Ecto neural progenitor cell (in vitro differentiated cells): ENCODE data around the gene VARS2.

Source experiments
- DNase-seq: peaks from one replicate; pipeline ENCODE4 v3.0.0-alpha.2; 2018; ENCODE audit warnings: low spot score

VARS2 gene

DNA sequence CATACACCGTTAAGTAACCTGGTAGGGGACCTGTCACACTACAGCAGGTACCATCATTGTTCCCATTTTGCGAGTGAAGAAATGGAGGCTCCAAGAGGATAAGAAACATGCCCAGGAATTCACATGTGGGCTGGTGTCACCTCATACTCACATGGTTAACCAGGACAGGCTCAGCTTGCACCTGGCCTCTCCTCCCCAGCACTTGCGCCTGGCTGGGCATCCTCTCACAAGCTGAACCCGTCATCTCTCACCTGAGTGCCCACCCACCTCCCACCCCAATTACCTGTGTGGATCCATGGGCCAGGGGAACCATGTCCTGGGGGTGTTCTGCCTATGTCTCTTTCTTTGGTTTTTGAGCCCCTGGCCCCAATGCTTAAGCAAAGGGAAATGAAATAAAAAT is 16.5 kb downstream of the VARS2 start:
- DNase-seq: no peak

DNA sequence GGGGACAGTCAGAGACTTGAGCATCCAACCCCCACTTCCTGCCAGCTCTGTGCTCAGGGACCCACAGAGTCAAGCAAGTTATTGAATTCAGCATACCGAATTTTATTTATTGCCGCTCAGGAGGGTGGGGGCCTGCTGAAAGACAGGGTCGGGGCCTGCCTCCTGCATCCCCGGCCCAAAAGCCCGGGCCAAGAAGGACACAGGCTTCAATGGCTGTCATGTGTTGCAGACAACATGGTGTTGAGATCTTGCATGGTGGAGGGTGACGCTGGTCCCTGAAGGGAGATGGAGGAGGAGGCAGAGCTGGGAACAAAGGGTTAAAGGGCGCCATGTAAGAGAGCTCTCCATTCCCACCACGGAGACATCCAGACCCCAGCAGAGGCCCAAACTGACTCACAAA is 17.2 kb downstream of the VARS2 start:
- DNase-seq: no peak

DNA sequence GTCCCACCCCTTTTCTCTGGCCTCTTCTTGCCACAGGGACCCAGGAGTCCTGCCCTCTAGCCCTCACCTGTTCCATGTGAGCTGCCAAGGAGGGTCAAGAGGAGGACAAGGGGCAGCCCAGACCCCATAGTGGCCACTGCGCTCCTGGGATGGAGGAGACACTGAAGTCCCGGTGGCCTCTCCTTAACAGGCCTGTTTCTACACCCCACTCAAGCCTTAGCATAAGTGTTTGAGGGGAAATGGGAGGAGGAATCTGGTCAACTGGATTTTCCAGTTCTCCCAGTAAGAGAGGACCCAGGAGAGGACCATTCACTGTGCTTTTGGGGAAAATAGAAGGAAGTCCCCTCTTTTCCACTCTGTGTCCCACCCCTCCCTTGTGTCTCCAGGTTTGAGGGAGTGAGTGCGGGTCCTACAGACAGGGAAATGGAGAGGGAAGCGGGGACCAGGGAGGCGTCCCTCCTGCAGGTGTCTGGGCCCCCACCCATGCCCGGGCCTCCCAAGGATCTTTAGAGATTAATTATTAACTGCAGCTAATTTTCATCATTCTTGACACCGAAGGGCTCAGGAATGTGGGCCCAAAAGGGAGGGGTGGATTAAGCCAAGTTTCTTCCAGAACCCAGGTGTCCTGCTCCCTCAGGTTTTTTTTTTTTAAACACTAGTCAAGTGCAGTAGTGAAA is 18.1 kb downstream of the VARS2 start, which contains the start of gene SFTA2:
Gene SFTA2, minus strand, starts transcription at position 202 of the 677 bp plus-strand sequence. Its CDS starts 74 bp downstream, at position 128.
- DNase-seq: no peak

DNA sequence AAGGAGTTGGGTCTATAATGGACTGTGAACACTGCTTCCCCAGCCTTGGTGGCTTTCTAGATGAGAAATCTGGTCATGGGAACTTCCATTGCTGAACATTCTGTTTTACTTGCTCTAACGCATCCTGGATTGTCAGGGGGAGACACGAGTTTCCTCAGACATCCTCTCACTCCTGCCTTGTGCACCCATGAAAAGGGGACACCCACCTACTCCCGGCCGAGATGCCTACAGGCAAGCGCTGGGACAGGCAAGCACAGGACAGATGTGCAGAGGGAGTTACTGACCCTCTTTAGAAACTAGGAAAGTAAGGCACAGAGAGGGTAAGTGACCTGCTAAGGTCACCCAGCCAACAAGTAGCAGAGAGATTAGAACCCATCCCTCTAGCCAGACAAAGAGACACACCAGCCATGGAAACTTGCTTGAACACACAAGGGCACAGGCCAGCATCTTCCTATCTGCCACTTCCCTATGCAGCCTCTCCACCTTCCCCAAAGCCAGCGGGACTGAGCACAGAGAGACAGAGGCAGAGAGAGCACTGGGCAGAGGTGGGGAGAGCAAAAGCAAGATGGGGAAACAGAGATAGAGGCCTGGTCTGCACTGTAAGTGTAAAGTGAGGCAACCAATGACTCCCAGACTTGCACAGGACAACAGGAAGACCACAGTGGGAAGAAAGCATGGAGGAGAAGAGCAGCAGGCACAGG is 18.8 kb downstream of the VARS2 start:
- DNase-seq: no peak

DNA sequence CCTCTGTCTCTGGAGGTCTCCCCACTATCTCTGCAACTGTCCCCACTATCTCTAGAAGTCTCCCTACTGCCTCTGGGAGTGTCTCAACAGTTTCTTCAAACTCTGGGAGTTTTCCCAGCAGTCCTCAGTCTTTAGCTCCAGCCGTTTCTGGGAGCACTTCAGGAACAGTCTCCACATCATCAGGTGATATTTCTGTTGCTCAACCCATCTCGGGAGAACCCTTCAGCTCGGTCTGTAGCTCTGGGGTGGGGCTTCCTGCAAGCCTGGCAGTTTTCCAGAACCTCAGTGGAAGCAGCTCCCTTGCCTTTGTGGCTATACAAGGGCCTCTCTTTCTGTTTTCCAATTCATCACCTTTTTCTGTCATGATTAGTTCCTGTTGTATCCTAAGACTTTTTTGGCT is 21.0 kb downstream of the VARS2 start:
- DNase-seq: no peak

DNA sequence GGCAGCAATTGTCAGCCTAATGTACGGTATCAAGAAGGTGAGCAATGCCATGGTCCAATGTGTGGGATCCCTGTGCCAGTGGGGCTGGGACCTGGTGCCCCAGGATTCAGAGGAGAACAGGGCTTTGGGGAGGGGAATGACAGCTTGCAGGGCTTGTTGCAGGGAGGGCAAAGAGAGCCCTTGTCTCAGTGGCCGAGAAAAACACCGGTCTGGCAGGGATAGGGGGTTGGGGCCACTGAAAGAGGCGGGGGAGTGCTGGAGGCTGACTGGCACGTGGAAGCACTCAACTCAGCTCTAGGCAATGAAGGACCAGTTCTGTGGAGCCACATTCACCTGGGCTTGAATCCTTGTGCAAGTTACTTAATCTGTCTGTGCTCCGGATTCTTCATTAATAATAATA is 23.2 kb downstream of the VARS2 start:
- no peak for DNase-seq

DNA sequence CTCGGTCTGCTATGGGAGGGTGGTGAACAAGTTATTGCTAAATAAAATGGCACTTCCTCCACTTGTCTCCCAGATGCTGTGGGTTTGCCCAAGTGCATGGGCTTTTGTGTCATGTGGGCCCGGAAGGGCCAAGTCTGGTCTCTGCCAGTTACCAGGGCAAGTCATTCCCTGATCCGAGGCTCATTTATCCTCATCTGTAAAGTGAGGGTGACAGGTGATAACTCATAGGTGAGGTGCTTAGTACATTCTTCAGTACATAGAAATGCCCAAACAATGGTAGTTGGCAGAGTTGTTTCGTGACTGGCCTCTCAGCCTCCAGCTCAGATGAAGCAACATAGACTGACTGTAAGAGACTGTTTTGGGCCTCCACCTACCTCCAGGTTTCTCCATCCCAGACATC is 24.7 kb downstream of the VARS2 start:
- no peak for DNase-seq

DNA sequence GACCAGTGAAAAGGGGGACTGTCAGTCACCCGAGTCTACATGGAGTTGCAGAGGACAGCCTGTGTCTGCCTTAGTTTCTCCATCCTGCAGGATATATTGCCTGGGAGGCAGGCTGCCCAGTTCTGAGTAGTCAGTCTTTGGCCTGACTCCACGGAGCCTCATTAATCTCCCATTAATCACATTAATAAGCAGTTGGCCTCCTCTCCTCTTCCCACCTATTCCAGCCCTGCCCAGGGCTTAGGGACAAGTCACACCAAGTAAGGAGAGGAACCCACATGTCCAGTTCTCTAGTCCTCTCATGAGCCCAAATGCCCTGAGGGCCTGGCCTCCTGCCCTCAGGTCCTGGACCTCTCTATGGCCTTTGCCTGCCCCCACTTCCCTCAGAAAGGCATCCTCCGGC is 25.4 kb downstream of the VARS2 start:
- DNase-seq: no peak

DNA sequence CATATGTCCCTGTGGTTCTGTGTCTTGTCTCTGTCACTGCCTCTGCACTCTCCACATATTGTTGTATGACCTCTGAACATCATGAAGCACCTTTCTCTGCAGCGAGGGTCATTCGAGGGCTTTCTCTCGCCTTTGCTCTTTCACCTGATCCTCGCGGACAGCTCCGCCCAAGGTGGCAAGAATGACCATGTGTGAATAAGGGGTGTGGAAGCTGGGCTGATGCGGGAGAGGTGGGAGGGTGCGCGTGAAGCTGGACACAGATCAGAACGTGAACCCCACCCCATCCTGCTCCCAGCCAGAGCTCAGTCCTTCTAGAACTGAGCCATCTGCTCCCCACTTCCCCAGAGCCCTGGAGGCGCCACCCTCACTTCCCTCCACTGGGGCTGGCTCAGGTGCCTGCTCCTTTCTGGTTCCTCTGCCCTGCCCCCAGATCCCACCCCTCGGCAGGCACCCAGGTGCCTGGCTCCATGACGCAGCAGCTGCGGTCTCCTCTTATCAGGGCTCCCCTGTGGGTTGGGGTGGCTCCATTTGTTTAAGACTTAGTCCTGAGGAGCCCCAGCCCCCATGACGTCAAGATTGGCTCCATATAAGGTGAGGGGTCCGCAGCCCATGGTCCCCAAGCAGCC is 26.4 kb downstream of the VARS2 start, which contains the start of gene MUCL3:
Gene MUCL3, plus strand, starts transcription at position 613 of the 626 bp plus-strand sequence. CDS start 27 bp downstream, outside the sequence.
- DNase-seq: no peak

DNA sequence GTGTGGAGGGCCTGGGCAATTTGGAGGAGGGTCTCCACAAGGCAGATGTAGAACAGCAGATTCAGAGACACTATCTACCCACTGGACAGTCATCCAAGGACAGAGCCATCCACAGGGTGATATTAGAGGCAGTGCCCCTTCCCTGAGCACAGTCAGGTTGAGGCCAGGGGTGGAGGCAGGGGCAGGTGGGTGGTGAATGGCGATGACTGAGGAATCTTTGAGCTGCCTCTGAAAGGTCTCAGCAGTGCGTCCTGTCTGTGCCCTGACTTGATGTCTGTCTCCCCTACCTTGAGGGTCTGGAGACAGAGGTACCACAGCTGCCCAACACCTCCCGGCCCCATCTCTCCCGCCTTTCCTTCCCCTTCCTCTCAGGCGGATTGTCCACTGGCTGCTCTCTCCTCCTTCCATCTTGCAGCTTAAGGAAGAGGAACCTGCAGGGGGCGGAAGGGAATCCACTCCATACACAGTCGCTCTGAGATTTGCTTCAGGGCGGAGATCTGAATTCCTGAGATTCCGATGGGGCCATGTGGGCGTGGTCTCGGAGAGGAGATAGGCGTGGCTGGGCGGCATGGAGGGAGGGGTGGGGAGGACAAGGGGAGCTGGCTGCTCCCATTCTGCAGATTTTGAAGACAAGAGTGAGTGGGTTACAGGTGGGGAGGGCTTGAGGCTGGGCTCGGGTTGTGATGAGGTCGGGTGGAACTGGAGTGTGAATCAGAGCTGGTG is 28.5 kb downstream of the VARS2 start:
- peak; percentile 91 for DNase-seq

DNA sequence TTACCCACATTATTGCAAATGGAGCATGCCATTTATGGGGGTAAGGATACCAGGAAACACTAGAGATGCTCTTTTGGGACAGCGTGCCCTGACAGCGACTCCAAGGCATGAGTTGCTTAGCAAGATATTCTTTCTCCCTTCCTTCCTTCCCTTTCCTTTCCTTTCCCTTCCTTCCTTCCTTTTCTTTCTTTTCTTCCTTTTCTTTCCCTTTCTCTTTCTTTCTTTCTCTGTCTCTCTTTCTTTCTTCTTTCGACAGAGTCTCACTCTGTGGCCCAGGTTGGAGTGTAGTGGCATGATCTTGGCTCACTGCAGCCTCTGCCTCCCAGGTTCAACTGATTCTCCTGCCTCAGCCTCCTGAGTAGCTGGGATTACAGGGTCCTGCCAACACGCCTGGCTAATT is 30.0 kb downstream of the VARS2 start:
- DNase-seq: no peak

DNA sequence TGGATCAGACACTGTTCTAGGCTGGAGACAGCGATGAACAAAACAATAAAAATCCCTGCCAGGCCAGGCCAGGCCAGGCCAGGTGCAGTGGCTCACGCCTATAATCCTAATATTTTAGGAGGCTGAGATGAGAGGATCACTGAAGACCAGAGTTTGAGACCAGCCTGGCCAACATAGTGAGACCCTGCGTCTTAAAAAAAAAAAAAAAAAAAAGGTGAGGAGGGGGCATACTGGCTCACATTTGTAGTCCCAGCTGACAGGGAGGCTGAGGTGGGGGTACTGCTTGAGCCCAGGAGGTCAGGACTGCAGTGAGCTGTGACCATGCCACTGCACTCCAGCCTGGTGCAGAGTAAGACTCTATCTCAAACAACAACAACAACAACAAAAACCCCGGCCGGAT is 31.2 kb downstream of the VARS2 start:
- no peak for DNase-seq

DNA sequence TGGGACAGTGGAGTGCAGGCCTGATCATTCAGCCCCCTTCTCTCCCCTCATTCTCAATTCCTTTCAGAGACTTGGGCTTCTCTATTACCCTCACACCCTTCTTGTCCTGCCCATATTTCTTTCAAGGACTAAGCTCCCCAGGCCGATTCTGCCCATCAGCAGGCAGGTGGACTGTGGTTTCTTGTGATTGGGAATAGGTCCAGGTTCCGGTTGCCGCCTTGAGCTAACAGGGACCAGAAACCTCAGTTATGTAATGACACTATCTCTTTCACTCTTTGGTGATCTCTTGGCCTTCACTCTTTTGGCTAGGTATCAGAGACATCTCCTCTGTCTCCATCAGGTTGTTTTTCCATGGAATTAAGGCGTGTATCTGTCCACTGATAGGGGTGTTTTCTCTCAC is 33.2 kb downstream of the VARS2 start:
- DNase-seq: no peak

DNA sequence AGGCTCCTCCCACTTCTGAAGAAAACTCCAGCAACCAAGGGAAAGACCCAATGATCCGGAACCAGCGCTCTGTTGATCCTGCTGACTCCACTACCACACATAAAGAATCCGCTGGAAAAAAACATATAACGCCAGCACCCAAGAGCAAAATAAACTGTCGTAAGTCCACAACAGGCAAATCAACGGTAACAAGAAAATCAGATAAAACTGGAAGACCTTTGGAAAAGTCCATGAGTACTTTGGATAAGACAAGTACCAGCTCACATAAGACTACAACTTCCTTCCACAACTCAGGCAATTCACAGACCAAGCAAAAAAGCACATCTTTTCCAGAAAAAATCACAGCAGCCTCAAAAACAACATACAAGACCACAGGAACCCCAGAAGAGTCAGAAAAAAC is 34.8 kb downstream of the VARS2 start:
- DNase-seq: no peak

DNA sequence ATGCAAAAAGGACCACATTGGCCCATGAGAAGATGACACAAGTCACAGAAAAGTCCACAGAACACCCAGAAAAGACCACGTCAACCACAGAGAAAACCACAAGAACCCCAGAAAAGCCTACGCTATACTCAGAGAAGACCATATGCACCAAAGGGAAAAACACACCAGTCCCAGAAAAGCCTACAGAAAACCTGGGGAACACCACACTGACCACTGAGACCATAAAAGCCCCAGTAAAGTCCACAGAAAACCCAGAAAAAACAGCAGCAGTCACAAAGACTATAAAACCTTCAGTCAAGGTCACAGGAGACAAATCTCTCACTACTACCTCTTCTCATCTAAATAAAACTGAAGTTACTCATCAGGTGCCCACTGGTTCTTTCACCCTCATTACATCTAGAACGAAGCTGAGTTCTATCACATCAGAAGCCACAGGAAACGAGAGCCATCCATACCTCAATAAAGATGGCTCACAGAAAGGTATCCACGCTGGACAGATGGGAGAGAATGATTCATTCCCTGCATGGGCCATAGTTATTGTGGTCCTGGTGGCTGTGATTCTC is 38.0 kb downstream of the VARS2 start:
- no peak for DNase-seq

DNA sequence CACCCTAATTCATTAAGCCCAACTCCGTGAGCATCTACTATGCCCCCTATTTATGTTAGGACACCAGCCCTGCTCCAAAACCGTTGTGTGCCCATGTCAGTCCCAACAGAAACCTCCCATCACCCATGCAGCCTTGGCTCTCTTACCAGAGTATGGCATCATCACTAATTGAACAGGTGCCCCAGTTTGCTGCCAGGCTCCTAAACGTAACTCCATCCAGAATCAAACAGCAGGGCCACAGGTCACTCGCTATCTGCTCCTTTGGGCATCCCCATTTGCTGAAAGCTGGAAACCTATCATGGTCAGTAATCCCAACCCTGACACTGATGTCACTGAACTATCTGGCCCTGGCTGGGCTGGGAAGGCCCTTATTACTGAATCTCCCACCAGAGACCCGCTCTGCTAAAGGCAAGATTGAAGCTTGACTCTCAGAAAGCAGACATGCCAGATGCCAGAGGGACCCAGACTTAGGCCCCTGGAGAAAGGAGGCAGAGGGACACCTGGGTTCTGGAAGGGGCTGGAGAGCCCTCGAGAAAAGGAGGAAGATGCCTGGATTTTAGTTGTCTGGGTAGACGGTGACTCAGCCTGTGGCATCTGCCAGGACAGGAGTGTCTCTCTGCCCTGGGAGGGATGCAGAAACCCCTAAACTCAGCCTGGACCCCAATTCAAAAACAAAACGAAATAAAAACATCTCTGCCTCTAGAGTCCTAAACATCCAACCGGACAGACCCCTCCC is 40.8 kb downstream of the VARS2 start:
- DNase-seq: no peak

DNA sequence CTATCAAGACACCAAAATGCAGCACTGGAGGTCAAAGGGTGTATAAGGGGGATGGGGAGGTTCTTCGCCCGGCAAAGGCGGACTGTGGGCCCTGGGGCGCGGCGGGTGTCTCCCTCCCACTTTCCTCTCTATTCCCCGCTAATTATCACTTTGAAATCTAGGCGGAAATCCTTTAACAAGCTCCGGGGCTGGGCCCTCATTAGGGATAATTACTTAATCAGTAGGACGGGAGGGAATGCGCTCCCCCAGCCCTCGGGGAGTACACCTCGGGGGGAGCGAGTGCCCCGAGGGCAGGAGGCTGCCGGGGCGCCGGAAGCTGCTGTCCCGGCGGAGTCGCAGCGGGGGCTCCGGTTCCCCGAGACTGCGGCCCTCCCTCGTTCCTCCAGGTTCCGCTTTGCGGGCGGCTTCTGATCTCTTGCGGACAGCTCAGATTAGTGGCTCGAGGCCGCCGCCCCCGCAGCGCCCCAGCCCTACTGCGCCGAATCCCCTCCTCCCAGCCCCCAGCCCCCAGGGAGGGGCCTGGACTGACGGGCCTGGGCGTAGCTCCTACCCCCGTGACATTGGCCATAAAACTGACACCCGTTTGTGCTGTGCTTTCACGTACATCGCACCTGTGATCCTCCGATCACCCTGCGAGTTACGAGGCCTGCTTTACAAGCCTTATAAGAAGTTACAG is 41.5 kb downstream of the VARS2 start:
- DNase-seq: peak; percentile 79

DNA sequence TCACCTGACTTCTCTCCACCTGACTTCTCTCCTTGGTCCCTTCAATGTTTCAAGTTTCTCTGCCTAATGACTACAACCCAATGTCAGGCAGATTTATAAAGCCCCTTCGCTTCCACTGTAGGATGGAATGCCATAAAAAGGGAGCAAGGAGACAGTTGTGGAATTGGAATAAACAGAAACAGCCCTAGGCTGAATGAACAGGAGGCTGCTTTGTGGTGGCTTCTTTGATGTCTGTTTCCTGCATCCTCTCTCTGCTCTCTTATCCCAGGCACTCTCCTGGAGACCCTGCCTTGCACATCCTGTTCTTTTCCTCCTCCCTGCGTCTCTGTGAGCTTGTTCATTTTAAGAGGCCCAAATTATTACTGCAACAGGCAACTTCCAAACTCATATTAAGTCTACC is 43.7 kb downstream of the VARS2 start:
- DNase-seq: no peak

DNA sequence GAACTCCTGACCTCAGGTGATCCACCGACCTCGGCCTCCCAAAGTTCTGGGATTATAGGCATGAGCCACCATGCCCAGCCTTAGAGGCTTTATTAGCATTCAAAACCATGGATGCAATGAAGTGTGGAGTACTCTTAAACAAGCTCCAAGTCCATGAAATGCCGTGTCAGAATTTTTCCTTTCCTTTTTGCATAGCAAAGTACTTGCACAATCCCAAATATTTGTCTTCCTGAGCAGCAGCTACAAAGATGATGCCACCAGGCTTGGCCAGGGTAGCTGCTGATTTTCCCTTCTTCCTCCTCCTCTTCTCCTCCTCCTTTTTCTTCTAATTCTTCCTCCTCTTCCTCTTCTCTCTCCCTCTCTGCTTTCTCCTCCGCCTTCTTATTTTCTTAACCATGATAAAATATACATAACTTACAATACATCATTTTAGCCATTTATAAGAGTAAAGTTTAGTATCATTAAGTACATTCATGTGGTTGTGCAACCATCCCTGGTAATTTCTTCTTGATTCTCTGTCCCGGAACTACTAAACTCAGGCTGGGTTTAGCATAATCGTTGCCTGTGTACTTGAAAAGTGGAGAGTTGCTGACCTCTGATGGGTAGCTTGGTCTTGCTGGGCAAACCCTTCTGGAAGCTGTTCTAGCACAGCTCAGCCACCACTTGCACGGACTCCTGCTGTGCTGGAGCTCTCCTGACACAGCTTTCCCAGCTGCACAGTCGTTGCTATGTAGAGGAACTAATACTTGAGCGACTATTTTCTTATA is 47.1 kb downstream of the VARS2 start:
- DNase-seq: no peak

DNA sequence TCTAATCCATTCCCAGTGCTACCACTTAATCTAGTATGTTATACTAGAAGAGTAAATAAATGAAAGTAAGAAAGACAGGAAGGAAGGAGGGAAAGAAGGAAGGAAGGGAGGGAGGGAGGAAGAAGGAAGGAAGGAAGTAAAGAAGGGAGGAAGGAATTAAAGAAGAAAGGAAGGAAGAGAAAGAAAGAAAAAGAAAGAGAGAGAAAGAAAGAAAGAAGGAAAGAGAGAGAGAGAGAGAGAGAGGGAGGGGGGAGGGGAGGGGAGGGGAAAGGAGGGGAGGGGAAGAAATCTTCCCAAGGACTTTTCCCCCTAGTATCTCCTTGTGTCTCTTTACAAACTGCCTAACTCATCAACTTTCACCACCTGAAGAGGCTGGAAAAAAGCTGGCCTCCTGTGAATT is 48.7 kb downstream of the VARS2 start:
- no peak for DNase-seq
